HG03280 (cell line): Measurements from ENCODE around the gene SMAGP.
"Not testable (repeated sequence)": the region's sequence is repeated elsewhere in the genome, so short reads cannot be mapped to it uniquely, and the experiment has no call there.

Experiments used
- ATAC-seq: cut with Tn5 transposase; IDR thresholded peaks from one replicate; pipeline ENCODE4 v1.9.1; 2021; ENCODE audit warnings: mild to moderate bottlenecking, moderate library complexity; ENCODE audit not compliant: unreplicated experiment

SMAGP gene

GRCh38 chr12:51270067-51270950 is at the start of gene SMAGP:
Gene SMAGP (minus strand): TSS chr12:51270415. CDS start chr12:51269278, 1,137 bp downstream.
- ATAC-seq = peak; percentile 79

GRCh38 chr12:51318846-51319599 is 48.8 kb upstream of the SMAGP start:
- ATAC-seq = no peak

- ATAC-seq = not testable (repeated sequence)
Measured at GRCh38 chr12:51318057-51318806, 48.0 kb upstream of the SMAGP start.

- ATAC-seq = no peak
Measured at GRCh38 chr12:51311389-51311788, 41.2 kb upstream of the SMAGP start.

GRCh38 chr12:51307655-51308593 is 37.7 kb upstream of the SMAGP start:
- ATAC-seq = no peak

- no peak for ATAC-seq
Measured at GRCh38 chr12:51306507-51306906, 36.3 kb upstream of the SMAGP start.

- ATAC-seq = not testable (repeated sequence)
Measured at GRCh38 chr12:51300768-51301167, 30.6 kb upstream of the SMAGP start.

GRCh38 chr12:51295651-51296050 is 25.4 kb upstream of the SMAGP start:
- ATAC-seq = no peak

- not testable (repeated sequence) for ATAC-seq
Measured at GRCh38 chr12:51294097-51294496, 23.9 kb upstream of the SMAGP start.

- no peak for ATAC-seq
Measured at GRCh38 chr12:51293696-51294095, 23.5 kb upstream of the SMAGP start.

- ATAC-seq = not testable (repeated sequence)
Measured at GRCh38 chr12:51291603-51292513, 21.6 kb upstream of the SMAGP start.

GRCh38 chr12:51285843-51286242 is 15.6 kb upstream of the SMAGP start:
- no peak for ATAC-seq

GRCh38 chr12:51281202-51281924 is 11.1 kb upstream of the SMAGP start:
- no peak for ATAC-seq

GRCh38 chr12:51275088-51275487 is 4.9 kb upstream of the SMAGP start:
- ATAC-seq = no peak

GRCh38 chr12:51272810-51273209 is 2.6 kb upstream of the SMAGP start:
- not testable (repeated sequence) for ATAC-seq

- ATAC-seq = no peak
Measured at GRCh38 chr12:51270951-51271518, 820 bp upstream of the SMAGP start.

- peak; percentile 22 for ATAC-seq
Measured at GRCh38 chr12:51269174-51270066, 795 bp downstream of the SMAGP start.
